Heart right ventricle (tissue), 16 donors: ENCODE data around the gene UBN1. TPM values are rescaled to one million over a fixed set of nuclear protein-coding genes. Genes with fewer than 3 reads are reported as not detected.

ENCODE experiments used
- ATAC-seq, 8 donors: fragments of 200-7000 bp; cut with Tn5 transposase; one replicate each; pipeline ENCODE4 v1.9.1; 2020; ENCODE audit warnings: mild to moderate bottlenecking in 8 of 8, moderate library complexity in 8 of 8, moderate number of reproducible peaks in 1 of 8
- DNase-seq, 2 donors: peaks; one replicate each; pipeline ENCODE4 v3.0.0-alpha.2; 2020
- H3K27ac ChIP-seq, 10 donors: fragments of 200-600 bp; sonication (generic) in 2 of 10; one replicate each; pipeline versions ENCODE4 v1.5.0 to v1.8.0; 2020 to 2022; ENCODE audit warnings: mild to moderate bottlenecking in 3 of 10
- H3K27me3 ChIP-seq, 7 donors: fragments of 200-600 bp; one replicate each; pipeline ENCODE4 v1.8.0; 2021 to 2022; ENCODE audit warnings: mild to moderate bottlenecking in 2 of 7
- H3K36me3 ChIP-seq, 9 donors: fragments of 200-600 bp; sonication (generic) in 1 of 9; one replicate each; pipeline versions ENCODE4 v1.5.0 to v1.8.0; 2020 to 2022; ENCODE audit warnings: mild to moderate bottlenecking in 2 of 9
- H3K4me1 ChIP-seq, 9 donors: fragments of 200-600 bp; sonication (generic) in 1 of 9; one replicate each; pipeline versions ENCODE4 v1.5.0 to v1.8.0; 2020 to 2022; ENCODE audit warnings: mild to moderate bottlenecking in 4 of 9
- H3K4me3 ChIP-seq, 10 donors: fragments of 200-600 bp; sonication (generic) in 2 of 10; one replicate each; pipeline versions ENCODE4 v1.5.0 to v1.8.0; 2020 to 2022; ENCODE audit warnings: mild to moderate bottlenecking in 7 of 10, moderate library complexity in 2 of 10
- H3K9me3 ChIP-seq, 11 donors: fragments of 200-600 bp in 10 of 11; sonication (generic) in 2 of 11; one replicate each; pipeline versions ENCODE4 v1.5.0 to v1.8.0; 2013 to 2022; ENCODE audit warnings: mild to moderate bottlenecking in 2 of 11, control low read depth in 1 of 11, moderate library complexity in 1 of 11
- WGBS, 2 donors: extraction: QIAGEN DNeasy Blood & Tissue Kit; methylation state at CpG; one replicate each; pipeline ENCODE4 v1.1.7; 2013; ENCODE audit warnings: inconsistent platforms in 1 of 2; 5-methylcytosine and 5-hydroxymethylcytosine counted together
- intact Hi-C, 10 donors: fragments of 100-400 bp; cut with DNase I; formaldehyde crosslinking; loops; one replicate each; pipeline versions ENCODE4 v1.11.1 to v1.14.2; 2022
- polyA plus RNA-seq, 2 donors: library from polyadenylated mRNA; stranded (reverse); fragments of 200-250 nt; gene quantifications; one replicate each; pipeline ENCODE4 v1.2.3, GENCODE V29; 2013
- total RNA-seq, 10 donors: library from RNA; stranded (reverse); fragmentation: NEBNext Ultra II Directional in 3 of 10; extraction: Animal tissue kit (Norgen Biotek cat#: 25700) in 3 of 10; gene quantifications; one replicate each; pipeline versions ENCODE4 v1.2.1 to v1.2.4, GENCODE V29; 2021 to 2023
- TF ChIP-seq, protein P1 (sequence below), 9 donors: fragments of 200-600 bp; sonication (generic) in 2 of 9; IDR thresholded peaks; one replicate each; pipeline versions ENCODE4 v1.5.0 to v1.8.0; 2021 to 2022; ENCODE audit warnings: antibody characterized with exemption in 9 of 9, mild to moderate bottlenecking in 5 of 9, moderate library complexity in 1 of 9
- donor health status: Arrhythmogenic right ventricular cardiomyopathy.
- donor health status: ischemic (EF 13 %, LVEDD 7.1; RV severe dilation, severe dysfunction).
- donor health status: healthy with polysubstance abuse.
- donor health status: DM: no; HTN: yes; CAD: no.
- donor health status: DM: no; HTN: no; CAD: no.
- donor health status: ischemic (EF 25% LVEDD 6.9; RV normal size, moderate dysfunction).
- donor health status: ischemic (EF 25% LVEDD 5.7; RV mildly dilated, moderate dysfunction).
- donor health status: healthy.
- donor health status: DM: yes; HTN: yes; CAD: no.
- donor health status: Ischemic cardiomyopathy.
- donor health status: ischemic (EF 35%, LVEDD 5.7; RV mildly dilated, moderate dysfunction).
- donor health status: nonischemic (EF 11% LVEDD 7.7; RV severe dilation, severe dysfunction).
- donor health status: DM: yes; HTN: yes; CAD: no.
- donor health status: PGD.
- donor health status: ischemic (EF 29% LVEDD 5.4; RV normal size, mild dysfunction).
- donor health status: nonischemic (EF 23%, LVEDD 6.1; RV moderate dilation, normal function).

The UBN1 gene
- total and polyA plus RNA-seq, 12 donors, result 11.3 to 56.9 (median 30.2) TPM

DNA sequence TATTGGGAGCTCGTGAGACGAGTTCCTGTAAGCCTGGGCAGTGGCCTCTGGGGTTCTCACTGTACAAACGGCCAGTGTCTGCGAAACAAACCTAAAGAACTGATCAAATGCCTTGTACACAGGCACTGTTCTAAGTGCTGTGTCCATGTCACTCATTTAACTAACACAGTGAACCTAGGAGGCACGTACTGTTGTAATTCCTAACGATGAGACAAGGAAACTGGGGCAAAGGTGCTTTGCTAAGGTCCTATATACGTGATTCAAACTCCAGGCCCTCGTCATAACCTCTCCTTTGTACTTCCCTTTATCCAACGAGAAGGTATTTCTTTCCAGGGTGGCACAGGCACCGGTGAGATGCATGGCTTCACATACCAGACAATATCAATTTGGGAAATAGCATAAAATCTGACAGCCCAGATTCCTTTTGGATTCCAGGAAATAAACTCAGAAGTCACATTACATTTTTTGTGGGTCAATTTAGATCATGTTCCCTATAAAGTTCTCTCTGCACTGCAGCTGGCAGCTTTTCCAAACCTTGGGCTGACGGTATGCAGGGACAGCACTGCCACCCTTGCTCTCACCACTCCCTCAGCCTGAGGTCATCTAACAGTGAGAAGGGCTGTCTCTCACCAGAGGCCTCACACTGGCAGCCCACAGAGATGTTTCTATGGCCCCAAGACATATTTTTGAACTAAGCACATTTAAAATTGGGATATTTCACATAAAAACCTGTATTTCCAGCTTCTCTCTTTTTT, 18.5 kb upstream of the UBN1 start:
- WGBS, 2 donors, result 51 to 72% methylated on average over 11 of the region's 11 CpGs
- H3K36me3 ChIP-seq, result peaks cover 0 to 100% (median 66%) of the 10 kb centered on the region in 9 donors
- H3K27ac ChIP-seq, result peak overlapping the region; percentile 69 to 91 (median 84)
- DNase-seq (peak; percentile 32 to 58), ATAC-seq (peak in 7 of 8 donors; percentile 60 to 84 (median 77))
- H3K27me3 ChIP-seq, result no peaks in the 10 kb centered on the region
- intact Hi-C loops, result no loop called here
- H3K9me3 ChIP-seq, result no peaks in the 10 kb centered on the region
- H3K4me3 ChIP-seq, result no peak overlapping the region
- TF ChIP-seq, protein P1, sequence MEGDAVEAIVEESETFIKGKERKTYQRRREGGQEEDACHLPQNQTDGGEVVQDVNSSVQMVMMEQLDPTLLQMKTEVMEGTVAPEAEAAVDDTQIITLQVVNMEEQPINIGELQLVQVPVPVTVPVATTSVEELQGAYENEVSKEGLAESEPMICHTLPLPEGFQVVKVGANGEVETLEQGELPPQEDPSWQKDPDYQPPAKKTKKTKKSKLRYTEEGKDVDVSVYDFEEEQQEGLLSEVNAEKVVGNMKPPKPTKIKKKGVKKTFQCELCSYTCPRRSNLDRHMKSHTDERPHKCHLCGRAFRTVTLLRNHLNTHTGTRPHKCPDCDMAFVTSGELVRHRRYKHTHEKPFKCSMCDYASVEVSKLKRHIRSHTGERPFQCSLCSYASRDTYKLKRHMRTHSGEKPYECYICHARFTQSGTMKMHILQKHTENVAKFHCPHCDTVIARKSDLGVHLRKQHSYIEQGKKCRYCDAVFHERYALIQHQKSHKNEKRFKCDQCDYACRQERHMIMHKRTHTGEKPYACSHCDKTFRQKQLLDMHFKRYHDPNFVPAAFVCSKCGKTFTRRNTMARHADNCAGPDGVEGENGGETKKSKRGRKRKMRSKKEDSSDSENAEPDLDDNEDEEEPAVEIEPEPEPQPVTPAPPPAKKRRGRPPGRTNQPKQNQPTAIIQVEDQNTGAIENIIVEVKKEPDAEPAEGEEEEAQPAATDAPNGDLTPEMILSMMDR (IDR thresholded peaks at IDR 0.05), result no peak
- H3K4me1 ChIP-seq, result peaks cover 4 to 87% (median 42%) of the 10 kb centered on the region in 9 donors

DNA sequence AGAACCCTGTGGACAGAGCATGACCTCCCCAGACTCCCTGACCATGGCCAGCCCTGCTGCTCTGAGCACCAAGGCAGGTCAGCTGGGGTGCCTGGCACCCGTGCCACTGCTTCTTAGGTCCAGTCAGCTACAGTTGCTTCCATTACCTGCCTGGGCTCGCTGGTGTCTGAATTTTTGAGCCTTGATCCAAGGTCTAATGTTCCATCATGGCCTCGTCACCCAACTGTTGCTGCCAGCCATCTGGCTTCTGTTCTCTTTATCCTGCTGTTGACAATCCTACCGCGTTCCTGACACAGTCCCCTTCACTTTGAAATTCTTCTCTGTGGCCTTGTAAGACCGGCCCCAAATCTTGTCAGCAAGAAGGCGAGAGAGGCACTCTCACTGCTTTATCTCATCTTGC, 16.9 kb upstream of the UBN1 start:
- DNase-seq (peak in 1 of 2 donors; percentile 40), ATAC-seq (peak in 6 of 8 donors; percentile 2 to 56 (median 43))
- Histone ChIP-seq H3K36me3 (peaks cover 0 to 100% (median 59%) of the 10 kb centered on the region in 9 donors), H3K9me3 (no peaks in the 10 kb centered on the region), H3K27ac (peak overlapping the region; percentile 38 to 91 (median 84)), H3K4me1 (peaks cover 5 to 76% (median 36%) of the 10 kb centered on the region in 9 donors), H3K4me3 (no peak overlapping the region), H3K27me3 (no peaks in the 10 kb centered on the region)
- 20 to 55% methylated on average over 7 of the region's 7 CpGs for WGBS, 2 donors
- TF ChIP-seq, protein P1 (IDR thresholded peaks at IDR 0.05), result no peak
- intact Hi-C loops, result no loop called here

DNA sequence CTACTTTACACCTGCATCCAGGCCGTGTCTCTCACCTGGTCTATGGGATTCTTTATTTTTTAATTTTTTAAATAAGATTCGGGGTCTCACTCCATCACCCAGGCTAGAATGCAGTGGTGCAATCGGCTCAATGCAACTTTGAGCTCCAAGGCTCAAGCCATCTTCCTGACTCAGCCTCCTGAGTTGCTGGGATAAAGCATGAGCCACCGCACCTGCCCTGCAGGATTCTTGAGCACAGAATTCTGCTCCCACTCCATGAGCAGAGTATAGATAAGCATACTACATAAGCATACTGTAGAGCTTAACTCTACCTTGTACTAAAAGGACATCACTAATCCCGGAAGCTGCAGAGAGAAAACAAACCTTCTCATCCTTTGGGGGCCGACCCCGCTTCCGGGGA, 15.7 kb upstream of the UBN1 start:
- Histone ChIP-seq H3K27ac (peak overlapping the region in 8 of 10 donors; percentile 81 to 91 (median 84)), H3K36me3 (peaks cover 0 to 100% (median 51%) of the 10 kb centered on the region in 9 donors), H3K4me3 (no peak overlapping the region), H3K9me3 (no peaks in the 10 kb centered on the region), H3K27me3 (no peaks in the 10 kb centered on the region), H3K4me1 (peaks cover 5 to 72% (median 35%) of the 10 kb centered on the region in 9 donors)
- intact Hi-C loops, result no loop called here
- TF ChIP-seq, protein P1 (IDR thresholded peaks at IDR 0.05), result no peak
- 95 to 96% methylated on average over 8 of the region's 8 CpGs for WGBS, 2 donors
- DNase-seq (no peak), ATAC-seq (no peak)

DNA sequence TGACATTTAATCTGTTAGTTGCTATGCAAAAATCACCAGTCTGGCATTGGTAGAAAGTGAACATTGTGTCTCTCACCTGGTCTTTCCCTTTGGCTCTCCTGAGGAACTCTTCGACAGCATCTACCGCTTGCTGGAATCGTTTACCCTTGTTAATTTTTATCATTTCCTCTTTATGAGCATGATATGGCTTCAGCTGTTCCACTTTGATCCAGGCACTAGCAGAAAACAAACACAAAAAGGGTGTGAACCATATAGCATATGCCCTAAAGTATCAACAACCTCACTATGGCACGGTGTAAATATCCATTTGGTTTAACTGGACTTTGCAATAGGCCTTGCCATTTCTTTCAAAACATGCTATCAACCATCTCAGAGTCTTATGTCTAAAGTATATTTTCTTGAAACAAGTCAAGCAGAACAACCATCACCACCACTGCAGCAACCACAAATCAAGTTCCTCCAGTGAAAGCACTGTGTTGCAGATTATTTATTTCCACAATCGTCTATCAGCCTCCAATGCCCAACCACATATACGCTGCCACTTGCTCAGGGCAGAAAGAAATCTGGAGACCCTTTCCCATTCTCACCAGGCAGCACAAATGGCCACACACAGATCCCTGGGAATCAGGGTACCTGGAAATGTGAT, 14.5 kb upstream of the UBN1 start:
- Histone ChIP-seq H3K4me1 (peaks cover 4 to 68% (median 32%) of the 10 kb centered on the region in 9 donors), H3K27me3 (no peaks in the 10 kb centered on the region), H3K27ac (peak overlapping the region in 2 of 10 donors; percentile 4 to 52), H3K36me3 (peaks cover 0 to 100% (median 52%) of the 10 kb centered on the region in 9 donors), H3K9me3 (no peaks in the 10 kb centered on the region), H3K4me3 (no peak overlapping the region)
- DNase-seq, result no peak
- ATAC-seq, result no peak
- WGBS, 2 donors, result 76 to 83% methylated on average over 6 of the region's 6 CpGs
- TF ChIP-seq, protein P1 (IDR thresholded peaks at IDR 0.05), result no peak
- intact Hi-C loops, result no loop called here
